Astrocyte (in vitro differentiated cells and primary cell): ENCODE data around the gene ENTPD8. TPM values are rescaled to one million over a fixed set of nuclear protein-coding genes. Genes with fewer than 3 reads are reported as not detected.

Experiments
- DNase-seq: peaks from one replicate; pipeline ENCODE4 v3.0.0-alpha.2; 2010; ENCODE audit warnings: low read depth
- FAIRE-seq: peaks from 2 replicates; lab custom pipeline; 2011; peaks lifted over from hg19 to GRCh38; lab: Jason Lieb, UNC
- H2AFZ ChIP-seq: 2 replicates; pipeline ENCODE4 v1.6.0; 2012; ENCODE audit warnings: low read depth, low read length, inconsistent platforms
- H3K27ac ChIP-seq: 2 replicates; pipeline ENCODE4 v1.5.1; 2011; ENCODE audit warnings: low read depth, low read length, inconsistent platforms
- H3K27me3 ChIP-seq: 2 replicates; pipeline ENCODE4 v1.6.0; 2011; ENCODE audit warnings: low read length, inconsistent platforms; ENCODE audit not compliant: insufficient read depth
- H3K36me3 ChIP-seq: 2 replicates; pipeline ENCODE4 v1.5.1; 2011; ENCODE audit warnings: low read length, inconsistent platforms; ENCODE audit not compliant: insufficient read depth
- H3K4me1 ChIP-seq: 2 replicates; pipeline ENCODE4 v1.5.1; 2011; ENCODE audit warnings: low read length, inconsistent platforms; ENCODE audit not compliant: insufficient read depth
- H3K4me2 ChIP-seq: 2 replicates; pipeline ENCODE4 v1.6.0; 2012; ENCODE audit warnings: low read length, inconsistent platforms
- H3K4me3 ChIP-seq: 2 replicates; pipeline ENCODE4 v1.5.1; 2011; ENCODE audit warnings: low read depth, mild to moderate bottlenecking, low read length, inconsistent platforms; ENCODE audit not compliant: insufficient read depth
- H3K79me2 ChIP-seq: 2 replicates; pipeline ENCODE4 v1.6.0; 2012; ENCODE audit warnings: mild to moderate bottlenecking, low read length, inconsistent platforms; ENCODE audit not compliant: insufficient read depth
- H3K9ac ChIP-seq: 2 replicates; pipeline ENCODE4 v1.6.0; 2012; ENCODE audit warnings: mild to moderate bottlenecking, low read length, inconsistent platforms
- H3K9me3 ChIP-seq: 2 replicates; pipeline ENCODE4 v1.5.1; 2012; ENCODE audit warnings: low read depth, mild to moderate bottlenecking, low read length, inconsistent platforms; ENCODE audit not compliant: insufficient read depth
- H4K20me1 ChIP-seq: 2 replicates; pipeline ENCODE4 v1.6.0; 2012; ENCODE audit warnings: low read length, inconsistent platforms; ENCODE audit not compliant: insufficient read depth
- H3K27ac Mint-ChIP-seq: one replicate; pipeline ENCODE4 v1.8.0; 2021; ENCODE audit warnings: mild to moderate bottlenecking, mixed read lengths; ENCODE audit not compliant: unreplicated experiment
- H3K27me3 Mint-ChIP-seq: one replicate; pipeline ENCODE4 v1.8.0; 2021; ENCODE audit warnings: low read depth, mixed read lengths; ENCODE audit not compliant: unreplicated experiment
- H3K36me3 Mint-ChIP-seq: one replicate; pipeline ENCODE4 v1.8.0; 2021; ENCODE audit warnings: low read depth, mixed read lengths; ENCODE audit not compliant: unreplicated experiment
- H3K4me1 Mint-ChIP-seq: one replicate; pipeline ENCODE4 v1.8.0; 2021; ENCODE audit warnings: low read depth, mixed read lengths; ENCODE audit not compliant: unreplicated experiment
- H3K4me3 Mint-ChIP-seq: one replicate; pipeline ENCODE4 v1.8.0; 2021; ENCODE audit warnings: mild to moderate bottlenecking, moderate library complexity, mixed read lengths; ENCODE audit not compliant: unreplicated experiment
- H3K9me3 Mint-ChIP-seq: one replicate; pipeline ENCODE4 v1.8.0; 2021; ENCODE audit warnings: mild to moderate bottlenecking, mixed read lengths; ENCODE audit not compliant: unreplicated experiment
- EZH2 ChIP-seq: IDR thresholded peaks from 2 replicates; pipeline ENCODE4 v1.6.1; 2012; ENCODE audit warnings: mild to moderate bottlenecking, low read length, inconsistent platforms; ENCODE audit not compliant: insufficient read depth
- total RNA-seq: library from RNA; stranded (reverse); gene quantifications from 2 replicates; pipeline ENCODE4 v1.2.1, GENCODE V29; 2021
- TF ChIP-seq, protein P1 (sequence below): IDR thresholded peaks from 2 replicates; pipeline ENCODE4 v1.5.1; 2011; ENCODE audit warnings: low read depth, mild to moderate bottlenecking, inconsistent platforms, low read length, moderate library complexity; ENCODE audit not compliant: insufficient read depth

The ENTPD8 gene
- total RNA-seq, 1 donor from 2014 or later = 0.11 TPM

DNA sequence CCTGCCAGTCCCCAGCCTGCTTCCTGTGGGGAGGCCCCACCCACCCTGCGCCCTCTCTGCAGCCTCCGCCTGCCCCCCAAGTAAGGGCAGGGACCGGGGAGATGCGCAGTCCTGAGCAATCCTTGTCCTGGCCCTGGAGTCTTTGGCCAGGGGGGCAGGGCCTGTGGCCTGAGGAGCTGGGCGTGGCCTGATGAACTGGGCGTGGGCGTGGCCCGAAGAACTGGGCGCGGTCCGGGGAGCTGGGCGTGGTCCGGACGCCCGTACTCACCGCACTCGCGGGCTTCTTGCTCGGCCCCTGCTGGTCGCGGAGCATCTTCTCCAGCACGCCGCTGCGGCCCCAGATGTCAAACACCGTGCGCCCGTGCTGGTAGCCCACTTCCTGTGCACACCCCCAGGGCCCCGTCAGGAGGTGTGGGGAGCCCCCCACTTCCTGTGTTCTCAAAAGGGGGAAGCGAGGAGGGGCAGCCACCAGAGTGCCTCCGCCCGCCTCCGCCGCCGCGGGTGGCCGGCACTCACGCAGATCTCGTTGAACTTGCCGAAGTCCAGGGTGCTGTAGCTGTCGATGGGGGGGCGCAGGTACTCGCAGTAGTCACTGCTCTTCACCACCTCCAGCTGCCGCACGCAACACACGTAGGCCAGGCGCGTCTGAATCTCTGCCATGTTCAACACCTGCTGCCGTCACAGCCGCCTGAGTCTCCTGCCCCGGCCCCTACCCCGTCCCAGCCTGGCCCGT, 20.7 kb upstream of the ENTPD8 start:
- H4K20me1 ChIP-seq = peaks cover 19% of the 10 kb centered on the region
- no peaks in the 10 kb centered on the region for H3K36me3 ChIP-seq
- H3K36me3 Mint-ChIP-seq = peaks cover 3% of the 10 kb centered on the region
- no peaks in the 10 kb centered on the region for H3K9me3 ChIP-seq
- peaks cover 2% of the 10 kb centered on the region for H3K4me1 Mint-ChIP-seq
- no peak overlapping the region for H3K9ac ChIP-seq
- peaks cover 22% of the 10 kb centered on the region for H3K4me1 ChIP-seq
- no peaks in the 10 kb centered on the region for H3K27me3 ChIP-seq
- no peaks in the 10 kb centered on the region for H3K79me2 ChIP-seq
- TF ChIP-seq, protein P1, sequence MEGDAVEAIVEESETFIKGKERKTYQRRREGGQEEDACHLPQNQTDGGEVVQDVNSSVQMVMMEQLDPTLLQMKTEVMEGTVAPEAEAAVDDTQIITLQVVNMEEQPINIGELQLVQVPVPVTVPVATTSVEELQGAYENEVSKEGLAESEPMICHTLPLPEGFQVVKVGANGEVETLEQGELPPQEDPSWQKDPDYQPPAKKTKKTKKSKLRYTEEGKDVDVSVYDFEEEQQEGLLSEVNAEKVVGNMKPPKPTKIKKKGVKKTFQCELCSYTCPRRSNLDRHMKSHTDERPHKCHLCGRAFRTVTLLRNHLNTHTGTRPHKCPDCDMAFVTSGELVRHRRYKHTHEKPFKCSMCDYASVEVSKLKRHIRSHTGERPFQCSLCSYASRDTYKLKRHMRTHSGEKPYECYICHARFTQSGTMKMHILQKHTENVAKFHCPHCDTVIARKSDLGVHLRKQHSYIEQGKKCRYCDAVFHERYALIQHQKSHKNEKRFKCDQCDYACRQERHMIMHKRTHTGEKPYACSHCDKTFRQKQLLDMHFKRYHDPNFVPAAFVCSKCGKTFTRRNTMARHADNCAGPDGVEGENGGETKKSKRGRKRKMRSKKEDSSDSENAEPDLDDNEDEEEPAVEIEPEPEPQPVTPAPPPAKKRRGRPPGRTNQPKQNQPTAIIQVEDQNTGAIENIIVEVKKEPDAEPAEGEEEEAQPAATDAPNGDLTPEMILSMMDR = no peak
- no peak for TF ChIP-seq EZH2
- H3K4me3 ChIP-seq = no peak overlapping the region
- DNase-seq (no peak), FAIRE-seq (no peak)
- no peaks in the 10 kb centered on the region for H3K9me3 Mint-ChIP-seq
- no peak overlapping the region for H3K27ac ChIP-seq
- H3K27ac Mint-ChIP-seq = no peak overlapping the region
- H3K27me3 Mint-ChIP-seq = peaks cover 6% of the 10 kb centered on the region
- H3K4me3 Mint-ChIP-seq = no peak overlapping the region
- no peak overlapping the region for H2AFZ ChIP-seq
- no peak overlapping the region for H3K4me2 ChIP-seq

DNA sequence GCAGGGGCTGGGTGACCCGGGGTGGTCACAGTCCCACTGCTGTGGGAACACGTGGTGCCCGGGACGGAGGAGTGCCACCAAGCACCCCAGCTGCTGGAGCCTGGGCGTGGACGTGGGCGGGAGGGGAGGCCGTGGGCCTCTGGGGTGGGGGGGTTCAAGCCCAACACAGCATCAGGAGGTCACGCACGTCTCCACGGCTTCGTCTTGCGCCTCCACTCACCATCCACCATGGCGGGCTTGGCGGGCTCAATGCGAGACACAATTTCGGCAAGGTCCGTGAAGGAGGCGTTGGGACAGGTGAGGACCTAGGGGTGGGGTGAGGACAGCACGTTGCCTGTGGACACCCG, 20.1 kb upstream of the ENTPD8 start:
- peaks cover 3% of the 10 kb centered on the region for H3K36me3 Mint-ChIP-seq
- peaks cover 27% of the 10 kb centered on the region for H3K4me1 ChIP-seq
- no peak overlapping the region for H3K4me3 ChIP-seq
- H4K20me1 ChIP-seq = peaks cover 24% of the 10 kb centered on the region
- no peaks in the 10 kb centered on the region for H3K9me3 ChIP-seq
- no peaks in the 10 kb centered on the region for H3K27me3 ChIP-seq
- H3K27me3 Mint-ChIP-seq = peaks cover 6% of the 10 kb centered on the region
- TF ChIP-seq EZH2 = no peak
- TF ChIP-seq, protein P1 = no peak
- no peak overlapping the region for H3K4me3 Mint-ChIP-seq
- DNase-seq (no peak), FAIRE-seq (no peak)
- peaks cover 6% of the 10 kb centered on the region for H3K4me1 Mint-ChIP-seq
- no peak overlapping the region for H2AFZ ChIP-seq
- H3K79me2 ChIP-seq = no peaks in the 10 kb centered on the region
- no peaks in the 10 kb centered on the region for H3K36me3 ChIP-seq
- no peak overlapping the region for H3K27ac Mint-ChIP-seq
- no peak overlapping the region for H3K9ac ChIP-seq
- H3K9me3 Mint-ChIP-seq = no peaks in the 10 kb centered on the region
- H3K4me2 ChIP-seq = no peak overlapping the region
- no peak overlapping the region for H3K27ac ChIP-seq
